ENCODE measurements around the gene TUBB4B. TPM values are rescaled to one million over a fixed set of nuclear protein-coding genes. Genes with fewer than 3 reads are reported as not detected.

TUBB4B gene
- total and polyA plus RNA-seq, 7 donors: 141 to 505 (median 196) TPM

DNA sequence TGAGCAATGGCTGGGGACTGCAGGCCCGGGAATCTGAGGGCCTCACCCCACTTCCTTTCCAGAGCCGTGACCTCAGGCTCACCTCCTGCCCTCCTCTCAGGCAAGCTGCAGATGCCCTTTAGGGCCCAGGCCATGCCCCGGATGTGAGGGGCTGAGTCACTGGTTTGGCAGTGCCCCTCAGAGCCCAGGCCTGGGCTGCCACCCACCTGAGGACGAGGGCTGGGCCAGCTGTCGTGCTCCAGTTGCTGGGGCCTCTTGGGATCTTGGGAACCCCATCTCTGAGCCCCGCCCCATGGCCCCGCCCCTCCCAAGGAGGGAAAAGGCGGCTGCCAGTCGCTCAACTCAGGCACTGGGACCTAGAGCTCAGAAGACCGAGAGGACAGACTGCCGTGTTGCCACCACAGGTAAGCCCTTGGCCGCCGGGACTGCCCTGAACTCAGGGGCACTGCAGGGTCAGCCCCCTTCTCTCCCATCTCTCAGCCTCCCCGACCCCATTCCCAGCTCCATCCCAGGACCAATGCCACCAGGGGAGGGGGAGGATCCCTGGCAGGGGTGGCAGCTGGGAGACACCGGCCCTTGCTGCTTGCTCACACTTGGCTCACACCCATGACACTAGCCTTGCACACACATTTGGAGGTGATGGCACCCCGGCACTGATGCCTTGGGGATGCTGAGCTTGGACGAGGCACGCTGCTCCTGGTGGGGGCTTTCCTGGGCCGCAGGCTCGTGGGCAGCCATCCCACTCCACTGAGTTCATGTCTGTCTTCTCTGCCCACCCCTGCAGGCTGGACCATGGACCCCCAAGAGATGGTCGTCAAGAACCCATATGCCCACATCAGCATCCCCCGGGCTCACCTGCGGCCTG lies 16.0 kb upstream of the TUBB4B start, which contains the start of gene CYSRT1:
CYSRT1 (plus strand) TSS at position 345 of the 865 bp plus-strand sequence; CDS start at position 793, 448 bp downstream.
- TF ChIP-seq EP300 (IDR thresholded peaks at IDR 0.05) (no peak), POLR2AphosphoS5 (IDR thresholded peaks at IDR 0.05) (no peak), POLR2A (IDR thresholded peaks at IDR 0.05) (no peak)
- TF ChIP-seq, protein P1, sequence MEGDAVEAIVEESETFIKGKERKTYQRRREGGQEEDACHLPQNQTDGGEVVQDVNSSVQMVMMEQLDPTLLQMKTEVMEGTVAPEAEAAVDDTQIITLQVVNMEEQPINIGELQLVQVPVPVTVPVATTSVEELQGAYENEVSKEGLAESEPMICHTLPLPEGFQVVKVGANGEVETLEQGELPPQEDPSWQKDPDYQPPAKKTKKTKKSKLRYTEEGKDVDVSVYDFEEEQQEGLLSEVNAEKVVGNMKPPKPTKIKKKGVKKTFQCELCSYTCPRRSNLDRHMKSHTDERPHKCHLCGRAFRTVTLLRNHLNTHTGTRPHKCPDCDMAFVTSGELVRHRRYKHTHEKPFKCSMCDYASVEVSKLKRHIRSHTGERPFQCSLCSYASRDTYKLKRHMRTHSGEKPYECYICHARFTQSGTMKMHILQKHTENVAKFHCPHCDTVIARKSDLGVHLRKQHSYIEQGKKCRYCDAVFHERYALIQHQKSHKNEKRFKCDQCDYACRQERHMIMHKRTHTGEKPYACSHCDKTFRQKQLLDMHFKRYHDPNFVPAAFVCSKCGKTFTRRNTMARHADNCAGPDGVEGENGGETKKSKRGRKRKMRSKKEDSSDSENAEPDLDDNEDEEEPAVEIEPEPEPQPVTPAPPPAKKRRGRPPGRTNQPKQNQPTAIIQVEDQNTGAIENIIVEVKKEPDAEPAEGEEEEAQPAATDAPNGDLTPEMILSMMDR (IDR thresholded peaks at IDR 0.05): no peak
- DNase-seq: no peak
- no peaks in the 10 kb centered on the region for H3K36me3 ChIP-seq
- H3K9me3 ChIP-seq: no peaks in the 10 kb centered on the region
- WGBS, 2 donors: 41 to 53% methylated on average over 23 of the region's 23 CpGs
- intact Hi-C loops (cut with DNase I): loop anchor here (5.0 kb wide), 1 partner anchor 38 kb away; the partner anchor contains the start of genes ANAPC2 and SSNA1
- H3K27me3 ChIP-seq: peaks cover 13 to 22% (median 21%) of the 10 kb centered on the region in 3 donors
- H3K27ac ChIP-seq: peak within 1 kb of the TSS; percentile 84 to 91 (median 88)
- H3K4me1 ChIP-seq: peaks cover 0 to 31% (median 24%) of the 10 kb centered on the region in 4 donors
- peak within 1 kb of the TSS; percentile 54 to 65 (median 60) for H3K4me3 ChIP-seq

DNA sequence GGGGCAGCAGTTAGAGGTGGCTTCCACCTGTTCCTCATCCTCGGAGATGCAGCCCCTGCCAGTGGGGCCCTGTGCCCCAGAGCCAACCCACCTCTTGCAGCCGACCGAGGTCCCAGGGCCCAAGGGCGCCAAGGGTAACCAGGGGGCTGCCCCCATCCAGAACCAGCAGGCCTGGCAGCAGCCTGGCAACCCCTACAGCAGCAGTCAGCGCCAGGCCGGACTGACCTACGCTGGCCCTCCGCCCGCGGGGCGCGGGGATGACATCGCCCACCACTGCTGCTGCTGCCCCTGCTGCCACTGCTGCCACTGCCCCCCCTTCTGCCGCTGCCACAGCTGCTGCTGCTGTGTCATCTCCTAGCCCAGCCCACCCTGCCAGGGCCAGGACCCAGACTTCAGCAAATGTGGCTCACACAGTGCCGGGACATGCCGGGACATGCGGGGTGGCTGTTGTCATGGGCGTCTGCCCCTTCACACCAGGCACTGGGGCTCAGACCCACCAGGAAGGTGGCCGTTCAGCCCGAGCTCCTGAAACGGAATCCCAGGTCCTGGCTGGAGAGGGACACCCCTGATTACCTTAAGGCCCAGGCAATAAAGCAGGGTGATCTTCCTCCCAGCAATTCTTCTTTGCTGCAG lies 15.3 kb upstream of the TUBB4B start:
- H3K9me3 ChIP-seq: no peaks in the 10 kb centered on the region
- H3K36me3 ChIP-seq: no peaks in the 10 kb centered on the region
- no peak for TF ChIP-seq POLR2AphosphoS5 (IDR thresholded peaks at IDR 0.05)
- no peak for TF ChIP-seq EP300 (IDR thresholded peaks at IDR 0.05)
- TF ChIP-seq POLR2A (IDR thresholded peaks at IDR 0.05): no peak
- intact Hi-C loops (cut with DNase I): no loop called here
- H3K4me1 ChIP-seq: peaks cover 0 to 31% (median 24%) of the 10 kb centered on the region in 4 donors
- 84 to 85% methylated on average over 21 of the region's 21 CpGs for WGBS, 2 donors
- peaks cover 18 to 29% (median 28%) of the 10 kb centered on the region in 3 donors for H3K27me3 ChIP-seq
- no peak for DNase-seq
- H3K4me3 ChIP-seq: no peak overlapping the region
- no peak overlapping the region for H3K27ac ChIP-seq

DNA sequence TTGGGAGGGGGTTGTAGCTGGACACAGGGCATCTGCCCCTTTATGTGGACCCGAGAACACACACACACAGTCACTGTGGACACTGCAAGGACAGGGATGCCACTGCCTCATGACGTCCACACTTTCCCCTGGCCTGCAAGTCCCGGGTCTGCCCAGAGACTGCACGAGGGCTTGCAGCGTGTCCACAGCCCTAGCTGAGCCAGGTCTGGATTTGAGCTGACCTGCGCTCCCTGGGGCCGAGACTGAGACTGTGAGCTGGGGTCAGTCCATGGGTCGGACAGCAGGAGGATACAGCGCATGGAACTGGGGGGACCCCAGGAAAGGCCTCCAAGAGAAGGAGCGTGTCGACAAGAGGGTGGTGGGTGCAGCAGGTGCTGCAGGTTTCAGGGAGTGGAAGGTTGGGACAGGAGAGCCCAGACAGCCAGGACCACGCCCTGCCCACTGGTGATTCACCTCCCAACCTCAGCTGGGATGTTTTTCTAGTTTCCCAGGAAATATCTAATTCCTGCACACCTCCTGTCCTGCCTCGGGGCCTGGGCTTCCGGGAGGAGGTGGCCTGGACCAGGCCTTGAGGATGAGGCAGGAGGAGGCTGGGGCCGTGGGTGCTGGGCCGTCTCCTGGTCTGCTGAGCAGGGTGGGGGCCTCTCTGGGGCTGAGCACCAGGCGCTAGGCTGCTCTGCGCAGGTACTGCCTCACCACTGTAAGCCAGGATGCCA lies 14.6 kb upstream of the TUBB4B start:
- Histone ChIP-seq H3K27ac (no peak overlapping the region), H3K36me3 (no peaks in the 10 kb centered on the region)

DNA sequence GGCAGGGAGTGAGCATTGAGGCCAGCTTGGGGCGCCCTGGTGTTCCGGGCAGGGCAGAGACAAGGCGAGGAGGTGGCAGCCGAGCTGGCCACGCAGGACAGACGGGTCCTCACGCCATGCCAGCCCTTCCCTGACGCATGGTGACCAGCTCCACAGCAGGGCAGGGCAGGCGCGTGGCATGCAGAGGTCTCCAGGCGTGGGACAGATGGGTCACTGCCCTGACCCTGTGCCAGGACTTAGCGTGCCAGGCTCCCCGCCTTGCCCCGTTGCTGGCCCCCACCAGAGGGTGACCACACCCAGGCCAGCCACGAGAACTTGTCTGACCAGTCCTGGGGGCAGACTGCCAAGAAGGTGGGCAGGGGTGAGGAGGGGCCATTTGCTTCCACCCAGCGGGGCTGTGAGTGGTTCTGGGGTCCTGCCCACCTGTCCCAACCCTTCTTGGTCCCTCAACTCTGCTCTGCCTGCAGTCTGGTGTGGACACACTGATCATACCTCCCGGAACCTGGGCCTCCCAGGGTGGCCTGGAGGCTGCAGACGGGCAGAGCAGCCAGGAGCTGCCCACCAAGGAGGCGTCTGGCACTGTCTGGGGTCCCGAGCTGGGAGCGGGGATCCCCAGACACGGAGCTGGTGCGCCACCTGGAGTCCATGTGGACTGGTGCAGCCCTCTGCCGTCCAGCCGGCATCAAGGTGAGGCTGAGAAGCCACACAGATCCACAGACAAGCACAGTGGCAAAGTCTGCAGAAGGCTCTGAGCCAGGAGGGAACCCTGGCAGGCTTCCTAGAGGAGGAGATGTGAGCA lies 13.8 kb upstream of the TUBB4B start, which contains the start of gene RNF224:
RNF224 (plus strand) TSS at position 449 of the 799 bp plus-strand sequence. CDS start 834 bp downstream, outside the sequence.
- no peak within 1 kb of the TSS for H3K27ac ChIP-seq
- no peak for TF ChIP-seq EP300 (IDR thresholded peaks at IDR 0.05)
- TF ChIP-seq, protein P1 (IDR thresholded peaks at IDR 0.05): peak; percentile 68 to 90 (median 86)
- peaks cover 26 to 44% (median 43%) of the 10 kb centered on the region in 3 donors for H3K27me3 ChIP-seq
- no peaks in the 10 kb centered on the region for H3K36me3 ChIP-seq
- 8 to 38% methylated on average over 25 of the region's 25 CpGs for WGBS, 2 donors
- DNase-seq: peak; percentile 85
- no peaks in the 10 kb centered on the region for H3K9me3 ChIP-seq
- H3K4me3 ChIP-seq: no peak within 1 kb of the TSS
- peaks cover 0 to 22% (median 14%) of the 10 kb centered on the region in 4 donors for H3K4me1 ChIP-seq
- intact Hi-C loops (cut with DNase I): no loop called here

More for the DNA sequence above, 14.6 kb upstream of the TUBB4B start:
- Histone ChIP-seq H3K4me3 (no peak overlapping the region), H3K27me3 (peaks cover 23 to 36% (median 35%) of the 10 kb centered on the region in 3 donors), H3K9me3 (no peaks in the 10 kb centered on the region), H3K4me1 (peaks cover 0 to 26% (median 17%) of the 10 kb centered on the region in 4 donors)
- DNase-seq: no peak
- 50 to 73% methylated on average over 18 of the region's 18 CpGs for WGBS, 2 donors
- intact Hi-C loops (cut with DNase I): no loop called here
- no peak for TF ChIP-seq POLR2A (IDR thresholded peaks at IDR 0.05)
- TF ChIP-seq, protein P1 (IDR thresholded peaks at IDR 0.05): no peak
- no peak for TF ChIP-seq POLR2AphosphoS5 (IDR thresholded peaks at IDR 0.05)
- TF ChIP-seq EP300 (IDR thresholded peaks at IDR 0.05): no peak
